HG03571 (cell line): ENCODE results near the gene GCH1.
A peak's percentile ranks its signal among the peaks of the same experiment; 100 is the strongest.
"Not testable (repeated sequence)": the region's sequence is repeated elsewhere in the genome, so short reads cannot be mapped to it uniquely, and the experiment has no call there.

Experiments
- ATAC-seq: cut with Tn5 transposase; IDR thresholded peaks from one replicate; pipeline ENCODE4 v1.9.1; 2021; ENCODE audit not compliant: unreplicated experiment

GCH1 gene

DNA sequence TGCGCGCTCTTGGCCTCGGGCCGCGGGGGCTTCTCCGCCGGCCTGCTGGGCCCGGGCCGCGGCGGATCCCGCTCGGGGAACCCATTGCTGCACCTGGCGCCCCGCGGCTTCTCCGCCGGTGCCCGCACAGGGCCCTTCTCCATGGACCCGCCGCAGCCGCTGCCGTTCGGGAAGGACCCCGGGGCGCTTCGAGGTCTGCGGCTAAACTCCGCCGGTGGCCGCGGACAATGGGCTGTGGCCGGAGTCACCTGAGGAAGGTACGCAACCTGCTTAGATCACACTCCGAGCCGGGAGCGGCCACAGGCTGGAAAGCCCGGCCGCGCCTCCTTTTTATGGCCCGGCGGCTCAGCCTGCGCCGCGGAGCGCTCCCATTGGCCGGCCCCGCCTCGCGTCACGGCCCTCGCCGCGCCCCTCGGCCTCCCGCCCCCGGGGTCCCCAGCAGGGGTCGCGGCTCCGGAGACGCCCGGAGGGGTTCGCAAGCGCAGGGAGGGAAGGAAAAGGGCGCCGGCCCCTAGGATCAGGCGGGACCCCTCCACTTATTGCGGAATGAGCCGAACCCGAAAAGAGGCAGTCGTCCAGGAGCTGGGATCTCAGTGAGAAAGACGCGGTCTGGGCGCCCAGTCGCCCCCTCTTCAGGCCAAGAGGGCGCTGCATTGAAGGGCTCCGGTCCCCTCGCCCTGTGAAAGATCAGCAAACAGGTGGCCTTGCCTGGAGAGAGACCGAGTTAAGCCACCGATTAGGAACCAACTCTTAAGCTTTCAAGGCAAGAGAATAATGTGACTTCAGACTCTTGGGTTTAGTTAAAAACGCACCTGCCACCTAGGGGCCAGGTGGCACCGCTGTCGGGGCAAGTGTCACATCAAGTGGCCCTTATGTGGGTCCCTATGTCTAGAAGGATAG, at the start of gene GCH1:
Gene GCH1, minus strand, starts transcription at position 306 of the 900 bp plus-strand sequence. Its CDS starts 163 bp downstream, at position 143.
- peak; percentile 78 for ATAC-seq

- ATAC-seq = no peak
These were observed 44.6 kb upstream of the GCH1 start for GRCh38 chr14:54947230-54947629.

GRCh38 chr14:54946500-54946899, 43.9 kb upstream of the GCH1 start:
- ATAC-seq = no peak

DNA sequence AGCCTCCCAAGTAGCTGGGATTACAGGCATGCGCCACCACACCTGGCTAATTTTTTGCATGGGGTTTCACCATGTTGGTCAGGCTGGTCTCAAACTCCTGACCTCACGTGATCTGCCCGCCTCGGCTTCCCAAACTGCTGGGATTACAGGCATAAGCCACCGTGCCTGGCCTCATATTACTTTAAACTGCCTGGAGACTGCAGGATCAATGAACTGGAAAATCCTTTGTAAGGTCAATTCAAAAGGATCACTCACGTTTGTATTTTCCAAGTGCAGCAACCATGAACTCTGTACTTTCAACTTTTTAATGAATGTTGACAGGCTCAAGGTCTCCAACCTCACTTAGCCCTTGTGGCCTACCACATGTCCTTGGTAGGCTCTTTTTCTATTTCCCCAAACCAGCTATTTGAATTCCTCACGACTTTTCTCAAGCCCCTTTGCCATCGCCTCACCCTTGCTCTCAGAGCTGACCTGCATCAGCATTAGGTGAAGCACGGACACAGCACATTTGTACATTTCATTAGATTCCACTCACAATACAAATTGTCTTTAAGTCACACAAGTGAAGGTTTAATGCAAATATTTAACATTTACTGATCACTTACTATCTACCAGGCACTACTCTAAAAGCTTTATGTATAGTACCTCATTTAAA, 42.2 kb upstream of the GCH1 start:
- ATAC-seq = no peak

- ATAC-seq = no peak
These were observed 40.3 kb upstream of the GCH1 start for GRCh38 chr14:54942913-54943312.

DNA sequence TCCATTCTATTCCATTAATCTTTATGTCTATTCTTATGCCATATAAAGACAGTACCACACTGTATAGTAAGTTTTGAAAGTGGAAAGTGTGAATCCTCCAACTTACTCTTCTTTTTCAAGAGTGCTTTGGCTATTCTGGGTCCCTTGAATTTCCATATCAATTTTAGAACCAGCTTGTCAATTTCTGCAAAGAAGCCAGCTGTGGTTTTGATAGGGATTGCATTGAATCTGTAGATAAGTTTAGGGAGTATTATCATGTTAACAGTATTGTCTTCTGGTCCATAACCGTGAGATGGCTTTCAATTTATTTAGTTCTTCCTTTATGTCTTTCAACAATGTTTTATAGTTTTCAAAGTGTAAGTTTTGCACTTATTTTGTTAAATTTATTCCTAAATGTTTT, 34.2 kb upstream of the GCH1 start:
- ATAC-seq = no peak

GRCh38 chr14:54935958-54936357, 33.3 kb upstream of the GCH1 start:
- no peak for ATAC-seq

DNA sequence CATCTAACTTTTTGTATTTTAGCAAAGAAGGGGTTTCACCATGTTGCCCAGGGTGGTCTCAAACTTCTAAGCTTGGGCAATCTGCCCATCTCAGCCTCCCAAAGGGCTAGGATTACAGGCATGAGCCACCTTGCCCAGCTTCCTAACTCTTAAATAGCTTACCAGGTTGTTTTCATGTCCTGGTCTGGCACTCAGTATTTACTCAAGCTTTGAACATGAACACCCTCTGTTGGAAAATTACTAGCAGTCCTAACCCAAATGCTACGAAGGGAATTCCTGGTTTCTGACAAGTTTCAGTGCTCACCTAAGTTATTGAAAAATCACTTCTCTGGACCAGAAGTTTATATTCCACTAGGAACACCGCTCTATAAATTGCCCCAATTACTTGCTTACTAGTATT, 32.5 kb upstream of the GCH1 start:
- ATAC-seq = no peak

- no peak for ATAC-seq
These were observed 30.4 kb upstream of the GCH1 start for GRCh38 chr14:54933006-54933405.

- no peak for ATAC-seq
These were observed 29.1 kb upstream of the GCH1 start for GRCh38 chr14:54931598-54932340.

DNA sequence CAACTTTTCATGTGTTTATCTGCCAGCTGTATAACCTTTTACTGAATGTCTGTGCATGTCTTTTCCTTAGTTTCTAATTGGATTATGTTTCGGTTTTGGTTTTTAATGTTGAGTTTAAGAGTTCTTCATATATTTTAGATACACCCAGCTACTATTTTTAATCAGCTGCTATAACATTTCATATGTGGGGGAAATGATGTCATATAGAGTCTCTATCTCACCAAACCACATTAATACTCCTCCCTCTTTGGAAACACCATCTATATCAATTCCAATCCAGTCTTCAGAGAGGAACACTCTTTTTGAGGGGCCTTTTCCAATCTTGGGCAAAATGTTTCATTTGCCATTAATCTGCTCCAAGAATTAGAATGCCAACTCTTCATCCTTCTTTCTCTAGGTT, 28.5 kb upstream of the GCH1 start:
- no peak for ATAC-seq

GRCh38 chr14:54929556-54929955, 26.9 kb upstream of the GCH1 start:
- ATAC-seq = no peak

GRCh38 chr14:54928216-54928615, 25.6 kb upstream of the GCH1 start:
- no peak for ATAC-seq

DNA sequence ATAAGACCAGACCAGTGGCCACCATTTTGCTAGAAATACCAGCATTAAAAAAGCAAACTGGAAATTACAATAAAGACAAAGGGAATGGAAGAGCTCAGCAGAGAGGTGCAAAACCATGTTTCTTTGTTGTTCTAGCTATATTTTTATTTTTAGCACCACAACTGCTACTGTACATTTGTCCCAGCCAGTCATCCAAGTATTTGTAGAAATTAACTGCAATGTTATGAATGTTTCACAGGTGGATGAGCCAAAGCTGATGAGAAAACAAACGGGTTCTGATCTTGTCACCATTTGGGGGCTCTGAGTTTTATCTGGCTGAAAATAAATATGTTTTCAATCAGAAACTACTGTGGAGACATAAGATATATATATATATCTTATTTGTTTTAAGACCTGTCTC, 24.9 kb upstream of the GCH1 start:
- no peak for ATAC-seq

GRCh38 chr14:54926570-54926969, 23.9 kb upstream of the GCH1 start:
- ATAC-seq = not testable (repeated sequence)

DNA sequence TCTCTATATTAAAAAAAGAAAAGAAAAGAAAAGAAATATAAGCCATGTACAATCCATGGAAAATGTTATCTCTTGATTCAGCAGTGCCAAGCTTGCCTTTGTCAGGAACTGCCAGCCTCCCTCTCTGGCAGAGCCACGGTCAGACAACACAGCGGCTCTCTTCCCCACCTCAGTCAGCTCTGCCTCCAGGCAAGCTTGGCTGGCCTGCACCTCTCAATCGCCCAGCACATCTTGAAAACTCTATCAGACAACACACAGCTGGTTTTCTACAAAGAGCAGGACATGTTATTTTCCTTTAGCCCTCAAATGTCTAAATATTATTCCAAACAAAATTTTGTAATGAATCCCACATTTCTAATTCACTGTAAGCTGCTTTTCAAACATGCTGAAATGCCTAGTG, 20.0 kb upstream of the GCH1 start:
- no peak for ATAC-seq

DNA sequence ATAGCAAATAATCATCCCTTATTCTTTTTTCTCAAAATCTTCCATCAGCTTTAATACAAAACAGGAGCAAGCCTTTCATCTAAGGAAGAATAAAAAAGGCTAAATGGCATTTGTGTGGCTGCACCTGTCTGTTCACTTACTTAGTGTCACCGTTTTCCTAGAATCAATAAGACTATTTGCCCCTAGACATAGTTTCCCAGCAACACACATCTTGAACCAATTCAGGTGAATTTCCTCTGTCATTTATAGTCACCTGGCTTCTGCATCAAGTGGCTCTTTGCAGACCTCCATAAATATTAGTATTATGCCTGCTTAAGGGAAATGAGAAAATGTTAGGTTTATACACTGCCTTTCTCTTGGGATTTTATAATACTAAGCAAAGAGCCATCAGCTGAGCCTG, 17.4 kb upstream of the GCH1 start:
- ATAC-seq = no peak

DNA sequence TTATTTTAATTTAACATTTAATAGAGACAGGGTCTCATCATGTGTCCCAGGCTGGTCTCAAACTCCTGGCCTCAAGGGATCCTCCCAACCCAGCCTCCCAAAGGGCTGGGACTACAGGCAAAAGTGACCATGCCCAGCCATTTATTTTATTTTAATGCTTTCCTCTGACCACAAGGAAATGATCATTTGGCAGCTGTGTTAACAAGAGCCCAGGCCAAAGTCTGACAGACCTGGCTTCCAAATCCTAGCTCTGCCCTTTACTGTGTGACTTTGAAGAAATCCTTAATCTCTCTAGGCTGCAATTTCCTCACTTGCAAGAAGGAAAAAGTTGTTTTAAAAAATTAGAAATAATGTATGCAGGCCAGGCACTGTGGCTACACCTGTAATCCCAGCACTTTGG, 16.7 kb upstream of the GCH1 start:
- no peak for ATAC-seq

DNA sequence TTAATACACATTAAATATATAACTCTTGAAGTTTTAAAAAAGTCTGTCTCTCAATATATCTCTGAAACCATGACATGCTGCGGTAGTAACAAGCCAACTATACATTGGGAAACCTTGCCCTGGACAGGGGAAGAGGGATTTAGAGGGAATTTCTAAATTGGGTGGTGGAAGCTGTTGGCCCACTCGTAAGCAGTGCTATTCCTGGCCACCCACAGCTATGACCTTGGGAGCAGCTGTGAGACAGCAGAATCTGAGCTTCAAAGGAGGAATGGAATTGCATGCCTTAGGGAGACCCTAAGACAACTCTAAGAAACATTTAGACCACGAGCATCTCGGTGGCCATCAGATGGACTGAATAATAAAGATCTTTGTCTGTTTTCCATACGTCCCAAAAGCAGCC, 15.8 kb upstream of the GCH1 start:
- ATAC-seq = no peak

- no peak for ATAC-seq
These were observed 13.5 kb upstream of the GCH1 start for GRCh38 chr14:54916101-54916500.

DNA sequence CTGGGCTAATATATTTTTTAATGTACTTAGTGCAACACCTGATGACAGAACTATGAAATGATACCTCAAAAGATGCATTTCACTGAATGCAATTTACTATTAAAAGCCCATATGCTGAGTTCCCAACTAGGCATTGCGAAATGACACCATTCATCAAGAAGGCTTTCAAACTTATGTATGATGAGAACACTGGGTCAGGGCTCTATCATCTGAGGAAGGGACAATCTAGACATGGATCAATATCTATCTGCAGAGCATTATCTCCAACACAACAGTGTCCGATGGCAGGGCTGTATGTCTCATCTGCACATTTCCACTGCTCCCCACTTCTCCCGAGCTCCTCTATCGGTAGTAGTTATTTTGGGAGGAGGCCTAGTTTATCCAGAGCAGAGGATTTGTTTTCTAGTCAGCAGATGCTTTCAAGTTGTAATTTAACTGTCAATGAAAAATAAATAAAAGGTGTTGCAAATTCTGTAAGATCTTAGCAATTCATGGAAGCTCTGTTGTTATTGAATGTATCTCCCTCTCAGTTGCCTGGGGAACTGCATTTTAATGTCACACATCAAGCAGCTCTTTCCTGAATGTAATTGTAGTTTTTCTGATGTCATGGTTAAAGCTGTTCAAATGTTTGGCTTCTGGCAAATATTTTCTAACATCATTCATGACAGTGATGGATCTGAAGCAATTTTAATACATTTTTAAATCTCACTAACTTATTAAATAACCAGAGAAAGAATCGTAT, 7.4 kb upstream of the GCH1 start:
- no peak for ATAC-seq
